Body of pancreas (tissue), 4 donors: ENCODE results near the gene SLC26A11.

ENCODE experiments used
- CTCF ChIP-seq, 7 experiments: fragments of 450-650 bp in 4 of 7; fragments of 200-600 bp in 3 of 7; sonication (generic) in 3 of 7; IDR thresholded peaks; one replicate each; pipeline ENCODE4 v1.5.1; 2016 to 2019; ENCODE audit warnings: antibody characterized with exemption in 7 of 7
- POLR2A ChIP-seq, 3 donors: fragments of 450-650 bp; IDR thresholded peaks; one replicate each; pipeline ENCODE4 v1.6.1; 2016; ENCODE audit warnings: antibody characterized with exemption in 3 of 3, mild to moderate bottlenecking in 2 of 3

DNA sequence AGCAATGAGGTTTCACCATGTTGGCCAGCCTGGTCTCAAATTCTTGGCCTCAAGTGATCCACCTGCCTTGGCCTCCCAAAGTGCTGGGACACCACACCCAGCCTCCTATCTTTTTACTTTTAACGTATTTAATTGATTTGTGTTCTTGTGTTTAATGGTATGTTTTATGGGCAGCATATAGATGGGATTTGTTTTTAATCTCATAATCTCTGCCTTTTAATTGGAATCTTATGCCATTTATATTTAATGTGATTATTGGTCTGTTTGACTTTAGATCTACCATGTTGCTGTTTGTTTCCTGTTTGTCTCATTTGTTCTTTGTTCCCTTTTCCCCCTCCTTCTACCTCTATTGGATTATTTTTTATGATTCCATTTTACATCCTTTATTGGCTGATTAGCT, 12.2 kb downstream of the SLC26A11 start:
- TF ChIP-seq POLR2A (IDR thresholded peaks at IDR 0.05) = no peak
- no peak for TF ChIP-seq CTCF (IDR thresholded peaks at IDR 0.05)
